ENCODE data around the gene EP400.

EP400 gene

DNA sequence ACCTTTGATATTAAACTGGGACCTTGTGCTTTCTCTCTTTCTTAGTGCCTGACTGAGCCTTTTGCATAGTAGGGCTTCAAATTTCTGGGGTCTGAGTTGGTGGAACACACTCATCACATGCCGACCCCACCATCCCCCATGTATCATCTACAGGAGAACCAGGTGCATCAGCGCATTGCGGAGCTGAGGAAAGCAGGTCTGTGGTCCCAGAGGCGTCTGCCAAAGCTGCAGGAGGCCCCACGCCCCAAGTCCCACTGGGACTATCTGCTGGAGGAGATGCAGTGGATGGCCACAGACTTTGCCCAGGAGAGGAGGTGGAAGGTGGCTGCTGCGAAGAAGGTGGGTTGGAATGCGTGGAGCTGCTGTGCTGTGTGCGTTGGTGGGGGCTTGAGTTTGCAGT, 37.8 kb downstream of the EP400 start:
- DNase-seq, result no peak

DNA sequence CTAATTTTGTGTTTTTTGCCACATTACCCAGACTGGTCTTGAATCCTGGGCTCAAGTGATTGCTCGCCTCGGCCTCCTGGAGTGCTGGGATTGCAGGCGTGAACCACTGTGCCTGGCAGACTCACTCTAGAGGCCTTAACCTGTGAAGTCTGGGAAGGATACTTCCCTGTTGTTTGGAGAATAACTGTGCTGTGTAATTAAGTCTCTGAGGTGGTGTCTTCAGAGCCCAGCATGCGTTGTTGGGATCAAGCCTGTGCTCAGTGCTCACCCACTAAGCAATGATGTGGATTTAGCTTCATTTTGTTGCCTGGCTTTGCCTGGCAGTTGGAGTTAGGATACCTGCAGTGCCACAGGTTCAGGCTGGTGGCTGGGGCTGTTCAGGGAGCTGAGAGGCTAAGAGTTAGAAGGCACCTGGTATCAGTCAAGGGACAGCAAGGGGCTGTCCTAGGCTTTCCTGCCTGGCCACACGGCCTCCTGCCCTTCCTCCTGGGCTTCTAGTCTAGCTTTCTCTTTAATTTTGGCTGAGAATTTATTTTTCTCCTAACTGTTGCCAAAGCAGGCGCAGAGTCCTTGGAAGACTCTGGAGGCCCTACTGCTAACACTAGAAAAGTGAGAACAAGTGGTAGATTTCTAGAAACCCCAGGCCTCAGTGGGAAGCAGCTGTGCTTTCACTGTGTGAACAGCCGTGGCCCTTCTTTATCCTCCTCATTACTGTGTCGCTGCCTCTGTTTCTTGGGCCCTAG, 38.5 kb downstream of the EP400 start:
- DNase-seq, result no peak

DNA sequence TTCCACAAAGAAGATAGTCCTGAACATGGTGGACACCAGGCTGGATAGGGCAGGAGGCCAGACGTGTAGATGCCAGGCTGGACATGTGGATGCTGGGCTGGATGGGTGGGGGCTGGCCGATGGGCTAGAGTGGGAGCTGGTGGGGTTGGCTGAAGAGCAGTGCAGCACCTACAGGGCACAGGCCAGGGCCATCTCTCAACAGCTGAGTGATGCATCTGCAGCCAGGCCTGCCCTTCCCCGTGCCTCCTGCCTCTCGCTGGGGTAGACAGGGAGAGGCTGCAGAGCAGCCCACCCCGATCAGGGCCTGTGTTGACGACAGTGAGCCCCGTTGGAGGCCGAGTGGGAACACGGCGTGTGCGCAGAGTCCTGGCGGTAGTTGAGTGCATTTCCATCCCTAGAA, 39.3 kb downstream of the EP400 start:
- DNase-seq, result no peak

DNA sequence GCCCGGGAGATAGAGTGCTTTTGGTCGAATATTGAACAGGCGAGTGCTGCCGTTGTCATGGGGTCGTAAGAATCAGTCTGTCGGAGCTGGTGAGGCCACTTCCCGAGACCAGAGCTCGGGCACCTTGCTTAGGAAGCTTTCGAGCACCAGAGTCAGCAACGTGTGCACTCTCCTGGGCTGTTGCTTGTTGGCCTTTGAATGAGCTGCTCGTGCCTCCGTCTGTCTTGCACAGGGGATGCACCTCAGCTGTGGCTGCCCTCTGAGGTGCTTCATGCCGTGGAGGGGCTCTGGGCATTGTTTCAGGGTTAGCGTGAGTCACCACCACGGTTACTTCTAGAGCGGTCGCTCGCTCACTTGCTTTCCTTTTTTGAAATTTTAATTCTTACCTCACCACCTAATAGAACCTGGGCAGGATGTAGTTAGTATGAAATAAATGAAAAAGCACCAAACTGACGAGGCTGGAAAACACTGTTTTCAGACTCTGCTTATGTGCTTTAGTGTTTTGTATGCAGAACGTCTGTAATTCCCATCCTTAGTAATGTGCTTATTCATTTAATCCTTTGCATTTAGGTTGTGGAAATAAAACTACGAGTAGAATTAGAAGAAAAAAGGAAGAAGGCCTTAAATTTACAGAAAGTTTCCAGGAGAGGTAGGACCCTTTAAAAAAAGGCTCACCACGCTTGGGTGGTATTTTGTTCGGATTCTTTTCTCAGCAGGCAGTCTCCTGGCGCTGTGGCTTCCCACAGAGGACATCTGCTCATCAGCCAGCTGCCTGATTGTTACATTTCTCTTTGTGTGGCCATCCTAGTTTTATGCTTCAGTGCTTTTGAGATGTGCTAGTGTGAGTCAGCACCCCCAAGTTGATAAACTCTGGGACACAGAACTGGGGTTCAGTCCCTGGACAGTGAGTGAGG, 40.6 kb downstream of the EP400 start:
- DNase-seq, result no peak

DNA sequence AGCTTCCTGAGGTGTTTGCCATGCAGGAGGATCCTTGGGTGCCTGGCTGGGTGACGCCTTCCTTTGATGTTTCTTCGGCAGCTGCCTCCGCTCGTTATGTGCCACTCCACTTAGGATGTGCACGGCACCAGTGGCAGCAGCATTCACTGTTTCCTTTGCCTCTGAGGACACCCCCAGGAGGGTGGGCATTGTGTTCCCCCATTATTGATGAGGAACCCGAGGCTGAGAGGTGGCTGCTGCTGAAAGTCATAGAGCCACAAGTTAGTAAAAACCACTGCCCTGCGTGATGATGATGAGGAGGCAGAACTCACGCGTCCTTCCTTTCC, 41.2 kb downstream of the EP400 start:
- no peak for DNase-seq

DNA sequence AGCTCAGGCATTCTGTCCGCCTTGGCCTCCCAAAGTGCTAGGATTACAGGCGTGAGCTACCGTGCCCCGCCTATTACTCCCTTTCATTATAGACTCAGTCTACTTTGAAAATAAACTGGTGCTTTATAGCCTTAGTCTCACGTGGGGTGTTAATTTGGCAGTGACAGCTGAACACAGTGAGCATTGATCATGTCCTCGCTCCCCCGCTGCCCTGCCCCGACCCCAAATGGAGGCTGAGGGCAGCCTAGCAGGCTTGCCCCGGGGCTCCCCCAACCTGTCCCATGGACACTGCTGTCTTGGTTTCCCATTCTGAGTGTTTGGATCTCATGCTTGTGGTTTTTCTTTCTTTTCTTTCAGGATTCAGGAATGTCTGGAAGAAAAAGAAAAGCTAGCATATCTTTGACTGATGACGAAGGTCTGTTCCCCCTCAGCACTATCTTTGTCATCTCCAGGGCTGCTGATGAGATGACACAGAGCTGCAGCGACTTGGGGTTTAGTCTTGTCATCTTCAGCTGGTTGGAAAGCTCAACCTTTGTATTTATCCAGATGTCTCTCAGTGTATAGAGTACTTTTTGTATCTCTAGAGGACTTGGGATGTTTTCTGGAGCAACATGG, 42.2 kb downstream of the EP400 start:
- no peak for DNase-seq

DNA sequence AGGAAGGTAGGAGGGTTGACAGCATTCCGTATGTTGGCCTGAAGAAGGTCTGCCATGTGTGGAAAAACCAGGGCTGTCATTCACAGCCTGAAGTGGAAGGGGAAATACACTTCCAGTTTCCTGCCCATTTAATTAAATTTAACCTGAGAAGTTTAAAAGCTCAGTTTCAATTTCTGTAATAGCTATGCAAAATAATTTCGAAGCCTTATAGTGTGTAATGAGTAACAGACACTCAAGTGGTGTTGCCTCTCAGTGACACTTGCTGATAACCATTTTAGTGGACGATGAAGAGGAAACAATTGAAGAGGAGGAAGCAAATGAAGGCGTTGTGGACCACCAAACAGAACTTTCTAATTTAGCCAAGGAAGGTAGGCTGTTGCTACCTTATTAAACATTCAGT, 44.8 kb downstream of the EP400 start:
- DNase-seq, result no peak

DNA sequence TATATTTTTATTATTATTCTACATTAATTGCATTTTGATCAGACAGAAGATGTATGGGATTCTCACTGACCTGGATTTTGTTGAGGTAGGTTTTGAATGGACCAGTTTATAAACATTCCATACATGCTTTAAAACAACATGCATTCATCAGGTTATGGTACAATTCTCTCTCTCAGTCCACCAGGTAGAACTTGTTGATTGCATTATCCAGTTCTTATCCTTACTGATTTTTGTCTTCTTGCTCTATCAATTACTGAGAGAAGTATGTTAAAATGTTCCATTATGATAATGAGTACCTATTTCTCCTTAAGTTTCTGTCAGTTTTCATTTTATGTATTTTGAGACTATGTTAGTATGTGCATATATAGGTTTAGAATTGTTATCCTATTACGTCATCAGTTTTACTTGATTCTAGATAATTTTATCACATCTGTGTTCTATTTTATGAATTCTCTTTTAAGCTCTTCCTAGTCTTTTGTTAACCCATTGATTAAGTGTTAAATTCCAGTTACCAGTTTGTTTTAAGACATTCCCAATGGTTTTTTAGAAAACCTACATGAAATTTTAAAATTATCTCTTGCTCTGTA, 50.6 kb downstream of the EP400 start:
- DNase-seq, result no peak

DNA sequence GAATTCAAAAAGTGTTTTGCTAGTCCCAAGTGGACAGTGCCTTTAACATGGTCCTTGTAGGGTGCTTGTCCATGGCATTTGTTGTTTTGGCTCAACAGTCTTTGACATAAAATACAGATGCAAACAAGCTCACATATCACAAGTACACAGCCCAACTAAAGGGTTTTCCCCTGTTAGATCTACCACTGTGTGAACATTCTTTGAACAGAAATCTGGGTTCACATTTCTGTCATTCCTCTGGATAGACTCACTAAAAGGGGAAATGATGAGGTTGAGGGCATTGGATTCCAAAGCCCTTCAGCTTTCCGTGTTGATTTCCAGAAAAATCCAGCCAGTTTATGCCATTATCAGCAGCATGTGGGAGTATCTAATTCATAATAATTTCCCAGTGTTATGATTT, 54.1 kb downstream of the EP400 start:
- no peak for DNase-seq

DNA sequence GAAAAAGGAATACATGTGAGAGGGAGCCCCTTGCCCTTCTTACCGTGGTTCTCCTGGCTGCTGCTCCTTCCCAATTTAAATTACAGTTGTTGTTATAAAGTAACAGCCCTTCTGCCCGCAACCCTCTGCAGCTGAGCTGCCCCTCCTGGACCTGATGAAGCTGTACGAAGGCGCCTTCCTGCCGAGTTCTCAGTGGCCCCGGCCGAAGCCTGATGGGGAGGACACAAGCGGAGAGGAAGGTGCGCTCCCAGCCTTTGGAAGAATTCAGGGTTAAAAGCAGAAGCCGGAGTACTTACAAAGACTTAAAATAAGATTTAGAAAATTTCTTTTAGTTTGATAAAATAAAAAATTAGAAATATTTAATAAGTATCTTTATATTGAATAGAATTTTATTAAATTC, 55.2 kb downstream of the EP400 start:
- no peak for DNase-seq

DNA sequence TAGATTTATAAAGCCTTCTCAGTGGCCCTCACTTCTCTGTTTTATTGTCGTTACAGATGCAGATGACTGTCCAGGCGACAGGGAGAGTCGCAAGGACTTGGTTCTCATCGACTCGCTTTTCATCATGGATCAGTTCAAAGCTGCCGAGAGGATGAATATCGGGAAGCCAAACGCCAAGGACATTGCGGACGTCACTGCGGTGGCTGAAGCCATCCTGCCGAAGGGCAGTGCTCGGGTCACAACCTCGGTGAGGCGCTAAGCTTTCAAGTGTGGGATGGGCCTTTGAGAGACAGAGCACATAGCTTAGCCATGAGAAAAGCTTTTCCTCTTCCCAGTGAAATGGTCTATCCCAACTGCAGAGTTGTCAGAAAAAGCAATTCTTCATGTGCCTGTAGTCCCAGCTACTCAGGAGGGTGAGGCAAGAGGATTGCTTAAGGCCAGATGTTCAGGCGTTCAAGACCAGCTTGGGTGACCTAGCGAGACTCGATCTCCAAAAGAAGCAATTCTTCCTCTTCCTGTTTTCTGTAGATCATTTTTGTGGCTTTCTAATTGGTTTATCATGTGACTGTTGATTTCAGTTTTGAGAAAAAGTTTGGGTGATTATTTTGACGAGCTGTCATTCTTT, 56.4 kb downstream of the EP400 start:
- DNase-seq, result no peak

DNA sequence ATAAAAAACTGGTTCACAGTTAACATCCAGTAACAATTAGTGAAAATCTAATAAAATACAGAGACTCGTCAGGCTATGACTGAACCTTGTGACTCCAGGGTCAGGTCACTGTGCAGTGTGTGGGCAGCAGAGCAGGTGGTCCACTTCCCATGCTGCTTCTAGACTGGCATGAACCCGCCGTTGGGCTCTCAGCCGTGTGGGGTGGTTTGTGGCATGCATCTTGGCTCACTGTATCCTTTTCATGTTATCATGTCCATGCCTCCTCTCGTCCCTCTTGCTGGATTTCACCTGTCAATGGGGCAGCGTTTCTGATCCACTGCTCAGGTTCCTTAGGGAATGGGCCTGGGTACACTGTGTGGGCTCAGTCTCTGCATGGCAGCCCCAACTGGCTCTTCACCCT, 57.3 kb downstream of the EP400 start:
- no peak for DNase-seq

DNA sequence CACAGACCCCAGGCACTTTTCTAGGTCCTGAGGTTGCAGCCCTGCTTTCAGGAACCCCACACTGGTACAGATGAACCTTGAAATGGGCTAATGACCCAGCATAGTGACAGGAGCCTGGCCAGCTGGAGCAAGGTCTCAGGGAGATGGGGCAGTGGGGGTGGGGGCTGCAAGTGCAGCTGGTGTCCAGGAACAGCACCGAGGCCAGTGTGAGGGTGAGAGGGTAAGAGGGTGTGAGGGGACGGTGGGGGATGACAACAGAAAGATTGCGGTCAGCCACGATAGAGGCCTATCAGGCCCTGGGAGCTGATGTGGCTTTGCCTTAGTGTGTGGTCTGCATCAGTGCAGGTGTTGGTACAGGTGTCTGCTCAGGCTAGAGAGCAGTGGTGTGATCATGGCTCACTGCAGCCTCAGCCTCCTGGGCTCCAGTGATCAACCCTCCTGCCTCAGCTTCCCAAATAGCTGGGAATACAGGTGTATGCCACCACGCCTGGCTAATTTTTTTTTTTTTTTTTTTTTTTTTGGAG, 59.7 kb downstream of the EP400 start:
- DNase-seq, result no peak

DNA sequence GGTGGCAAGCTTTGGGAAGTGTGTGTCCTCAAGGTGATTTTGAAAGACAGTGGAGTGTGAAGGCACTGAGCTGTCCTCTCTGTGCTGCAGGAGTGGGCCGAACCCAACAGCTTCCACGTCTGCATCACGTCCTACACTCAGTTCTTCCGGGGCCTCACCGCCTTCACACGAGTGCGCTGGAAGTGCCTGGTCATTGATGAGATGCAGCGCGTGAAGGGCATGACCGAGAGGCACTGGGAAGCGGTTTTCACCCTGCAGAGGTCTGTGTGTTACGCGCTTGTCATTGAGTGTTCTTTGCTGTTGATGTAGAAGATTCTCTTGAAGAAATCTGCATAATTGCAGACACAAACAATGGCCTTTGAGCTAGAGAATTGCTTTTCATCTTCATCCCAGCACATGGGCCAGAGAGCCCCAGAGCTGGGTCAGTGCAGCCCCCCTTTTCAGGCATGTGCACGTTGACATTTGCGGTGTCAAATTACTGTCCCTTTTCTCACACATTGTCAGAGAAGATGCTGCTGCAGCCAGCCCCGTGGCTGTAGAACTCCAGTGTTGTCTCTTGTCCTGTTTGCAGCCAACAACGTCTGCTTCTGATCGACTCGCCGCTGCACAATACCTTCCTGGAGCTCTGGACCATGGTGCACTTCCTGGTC, 63.3 kb downstream of the EP400 start:
- DNase-seq, result no peak

DNA sequence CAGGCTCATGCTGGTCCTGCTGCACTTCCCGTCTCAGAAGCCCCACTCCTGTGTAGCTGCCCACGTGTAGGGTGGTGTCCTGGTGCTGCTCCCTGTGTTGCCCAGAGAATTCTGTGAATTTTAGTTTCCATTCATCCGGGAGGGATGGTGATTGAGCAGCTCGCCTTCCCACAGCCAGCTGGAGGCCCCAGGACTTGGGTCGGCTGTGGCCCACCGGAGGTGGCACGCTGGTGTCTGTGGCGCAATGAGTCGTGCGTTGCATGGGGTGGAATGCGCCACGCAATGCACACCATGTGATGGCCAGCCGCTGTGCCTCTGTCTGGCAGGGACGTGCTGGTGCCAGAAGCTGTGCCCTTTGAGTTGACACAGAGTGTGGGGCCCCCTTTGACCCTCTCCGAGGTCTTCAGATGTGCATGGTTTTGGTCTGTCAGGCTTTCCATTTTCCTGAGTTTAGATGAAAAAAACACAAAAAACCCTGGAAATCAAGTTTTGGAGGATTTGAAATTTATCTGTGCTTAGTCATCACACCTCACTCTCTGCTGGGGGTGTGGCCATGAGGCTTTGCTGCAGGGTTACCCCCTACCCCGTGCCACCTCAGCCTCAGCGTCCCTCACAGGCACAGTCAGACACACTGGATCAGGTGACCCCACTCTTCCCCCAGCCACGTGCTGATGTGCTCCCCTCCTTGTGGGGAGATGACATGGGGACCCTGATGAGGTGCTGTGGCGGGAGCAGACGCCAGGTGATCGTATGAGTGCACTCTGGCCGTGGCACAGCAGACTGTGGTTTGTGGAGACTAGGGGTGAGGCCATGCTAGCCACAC, 64.6 kb downstream of the EP400 start:
- DNase-seq, result no peak

DNA sequence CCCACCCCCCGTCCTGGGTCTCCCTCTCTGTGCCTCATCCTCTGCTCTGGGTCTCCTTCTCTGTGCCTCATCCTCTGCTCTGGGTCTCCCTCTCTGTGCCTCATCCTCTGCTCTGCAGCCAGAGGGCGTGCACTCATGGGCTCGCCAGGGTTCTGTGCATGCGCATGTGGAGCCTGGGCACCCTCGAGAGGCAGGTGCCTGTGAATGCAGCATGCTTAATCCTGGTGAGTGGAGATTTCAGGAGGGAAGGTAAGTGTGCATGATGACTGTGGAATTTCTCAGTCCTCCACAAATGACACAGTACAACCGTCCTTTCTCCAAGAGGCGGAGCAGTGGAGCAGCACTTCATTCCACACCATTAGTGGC, 65.2 kb downstream of the EP400 start:
- no peak for DNase-seq

DNA sequence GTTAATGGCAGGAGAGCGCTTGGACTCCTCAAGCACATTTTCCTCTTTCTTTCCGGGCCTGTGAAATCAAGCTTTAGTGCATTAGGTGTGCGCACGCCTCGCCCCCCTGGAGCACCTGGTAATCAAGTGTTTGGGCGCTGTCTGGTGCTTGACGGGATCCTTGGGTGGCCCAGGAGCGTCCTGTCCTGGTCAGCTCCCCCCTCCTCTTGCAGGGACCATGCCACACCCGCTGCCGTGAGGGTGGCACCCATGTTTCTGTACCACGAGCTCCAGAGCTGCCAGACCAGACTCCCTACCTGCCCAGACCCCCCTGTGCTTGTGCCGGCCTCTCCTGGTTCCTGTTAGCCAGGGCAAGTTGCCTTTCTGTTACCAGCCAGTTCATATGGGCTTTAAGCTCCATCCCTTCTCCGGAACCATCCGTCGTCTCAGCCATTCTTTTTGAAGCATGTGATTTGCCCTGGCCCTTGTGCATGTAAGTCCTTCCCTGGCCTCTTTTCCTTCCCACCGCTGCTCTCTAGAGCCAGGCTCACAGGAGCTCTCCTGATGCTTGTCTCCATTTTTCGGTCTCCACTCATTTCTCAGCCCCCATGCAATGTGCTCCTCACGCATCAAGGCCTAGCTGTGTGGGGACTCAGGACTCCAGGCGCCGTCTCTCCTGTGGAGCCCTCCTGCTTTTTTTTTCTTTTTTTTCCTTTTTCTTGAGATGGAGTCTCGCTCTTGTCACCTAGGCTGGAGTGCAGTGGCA, 66.1 kb downstream of the EP400 start:
- no peak for DNase-seq

DNA sequence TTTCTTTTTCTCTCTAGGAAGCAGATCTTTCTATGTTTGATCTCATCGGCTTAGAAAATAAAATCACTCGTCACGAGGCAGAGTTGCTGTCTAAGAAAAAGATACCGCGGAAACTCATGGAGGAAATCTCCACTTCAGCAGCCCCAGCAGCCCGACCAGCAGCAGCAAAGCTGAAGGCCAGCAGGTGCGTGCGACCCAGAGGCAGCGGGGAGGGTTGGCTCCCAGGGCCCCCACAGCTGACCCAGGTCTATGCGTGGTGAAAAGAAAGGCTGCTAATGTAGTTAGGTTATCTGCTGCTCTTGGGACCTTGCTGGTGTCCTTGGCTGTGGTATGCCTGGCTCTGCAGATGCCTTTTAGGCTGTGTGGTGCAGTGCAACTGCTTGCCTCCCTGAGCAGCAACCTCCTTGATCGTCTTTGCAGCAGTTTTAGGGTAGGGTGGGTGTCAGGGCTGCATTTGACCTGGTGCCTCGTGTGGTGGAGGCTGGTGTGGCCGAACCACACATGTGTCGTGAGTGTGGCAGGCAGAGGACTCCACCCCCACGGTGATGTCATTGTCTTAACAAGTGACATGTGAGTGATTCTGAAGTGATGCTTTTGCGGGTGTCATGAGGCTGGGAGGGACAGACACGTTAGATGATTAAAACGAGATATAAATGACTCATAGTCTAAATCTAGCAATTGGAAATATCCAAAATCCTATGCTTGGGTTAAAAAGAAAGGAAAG, 68.6 kb downstream of the EP400 start:
- no peak for DNase-seq

DNA sequence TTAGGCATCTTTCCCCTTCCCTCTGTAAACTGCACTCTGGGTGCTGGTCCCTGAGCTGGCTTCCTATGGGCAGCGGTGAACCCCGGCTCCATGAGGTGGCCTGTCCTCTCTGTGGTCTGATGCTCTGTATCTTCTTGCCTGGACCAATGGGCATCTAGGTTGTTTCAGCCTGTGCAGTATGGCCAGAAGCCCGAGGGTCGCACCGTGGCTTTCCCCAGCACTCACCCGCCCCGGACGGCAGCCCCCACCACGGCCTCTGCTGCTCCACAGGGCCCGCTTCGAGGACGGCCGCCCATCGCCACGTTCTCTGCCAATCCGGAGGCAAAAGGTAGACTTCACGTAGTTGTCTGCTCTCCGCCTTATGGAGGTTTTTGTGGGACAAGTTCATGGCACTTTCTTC, 70.1 kb downstream of the EP400 start:
- no peak for DNase-seq

DNA sequence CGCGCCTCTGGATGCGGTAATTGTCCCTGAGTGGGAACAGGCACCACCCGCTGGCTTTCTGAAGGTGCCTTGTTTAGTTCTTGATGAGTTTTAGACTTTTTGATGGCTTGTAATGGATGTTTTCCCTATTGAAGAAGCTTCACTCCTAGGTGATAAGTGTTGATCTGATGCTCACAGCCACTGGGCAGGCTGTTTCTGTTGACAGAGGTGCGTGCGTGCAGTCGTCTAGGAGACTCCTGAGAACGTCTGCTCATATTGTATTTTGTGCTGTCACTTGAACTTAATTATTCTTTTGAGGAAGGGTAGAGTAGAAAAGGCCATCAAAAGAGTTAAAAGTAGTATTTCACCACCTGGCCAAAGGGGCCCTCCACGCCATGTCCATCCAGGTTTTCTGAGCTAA, 70.5 kb downstream of the EP400 start:
- DNase-seq, result no peak
